Kasumi-1 (cell line): ENCODE results near the gene KLF15.

ENCODE experiments used
- DNase-seq, 2 experiments: peaks; one replicate each; lab custom pipeline; 2025; lab: John Stamatoyannopoulos, UW

Gene KLF15

GRCh38 chr3:126320517-126321293, 36.5 kb downstream of the KLF15 start:
- no peak for DNase-seq

- DNase-seq: no peak
Measured at GRCh38 chr3:126319701-126320295, 37.4 kb downstream of the KLF15 start.

- DNase-seq: no peak
Measured at GRCh38 chr3:126317029-126317996, 39.9 kb downstream of the KLF15 start.

GRCh38 chr3:126316501-126316939, 40.7 kb downstream of the KLF15 start:
- DNase-seq: no peak

- no peak for DNase-seq
Measured at GRCh38 chr3:126316031-126316461, 41.2 kb downstream of the KLF15 start.

GRCh38 chr3:126314790-126315658, 42.2 kb downstream of the KLF15 start:
- DNase-seq: no peak

- DNase-seq: no peak
Measured at GRCh38 chr3:126314305-126314789, 42.9 kb downstream of the KLF15 start.

GRCh38 chr3:126313580-126314304, 43.5 kb downstream of the KLF15 start:
- no peak for DNase-seq

- DNase-seq: no peak
Measured at GRCh38 chr3:126313166-126313565, 44.0 kb downstream of the KLF15 start.

GRCh38 chr3:126312341-126312740, 44.9 kb downstream of the KLF15 start:
- no peak for DNase-seq

GRCh38 chr3:126311338-126311978, 45.8 kb downstream of the KLF15 start:
- no peak for DNase-seq

- DNase-seq: no peak
Measured at GRCh38 chr3:126310816-126311215, 46.4 kb downstream of the KLF15 start.

GRCh38 chr3:126309861-126310655, 47.1 kb downstream of the KLF15 start:
- DNase-seq: no peak

- DNase-seq: no peak
Measured at GRCh38 chr3:126309165-126309564, 48.0 kb downstream of the KLF15 start.

- DNase-seq: no peak
Measured at GRCh38 chr3:126308394-126309125, 48.6 kb downstream of the KLF15 start.

- no peak for DNase-seq
Measured at GRCh38 chr3:126307591-126308393, 49.4 kb downstream of the KLF15 start.

- DNase-seq: no peak
Measured at GRCh38 chr3:126306888-126307482, 50.2 kb downstream of the KLF15 start.
